Measurements from ENCODE around the gene EML4. TPM values are rescaled to one million over a fixed set of nuclear protein-coding genes. Genes with fewer than 3 reads are reported as not detected.

EML4 gene
- total and polyA plus RNA-seq, 10 of the 15 experiments (the other 5 are each of a cell fraction or from before 2014, with no cell fraction given) = 23.1 to 91.3 (median 77.4) TPM

DNA sequence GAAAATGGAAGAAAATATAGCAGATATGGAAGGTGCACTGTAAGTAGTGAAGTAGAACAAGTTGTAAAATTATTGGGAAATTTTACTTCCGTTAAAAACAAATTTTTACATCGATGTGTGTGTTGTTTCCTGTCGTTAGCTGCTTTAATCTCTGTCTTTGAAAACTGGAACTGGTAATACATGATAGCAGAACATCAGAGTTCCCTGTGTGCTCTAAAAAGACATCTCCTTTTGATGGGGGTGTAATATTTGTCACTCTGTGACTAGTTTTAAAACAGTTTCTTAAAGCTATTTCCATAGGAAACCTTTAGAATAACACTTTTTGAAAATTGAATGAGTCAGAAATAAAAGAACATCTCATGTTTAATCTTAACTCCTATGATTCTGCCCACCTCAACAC is 148.3 kb downstream of the EML4 start:
- TF ChIP-seq MYC (IDR thresholded peaks at IDR 0.05; ENCODE audit: insufficient read depth, insufficient read length, insufficient replicate concordance, low read length, severe bottlenecking) = no peak
- no peak for TF ChIP-seq ZSCAN29 (IDR thresholded peaks at IDR 0.05)
- Histone ChIP-seq H3K4me1 (ENCODE audit: control insufficient read depth, insufficient read depth, low read length) (no peaks in the 10 kb centered on the region), H3K36me3 (ENCODE audit: control insufficient read depth in 2 of 2, insufficient read depth in 2 of 2, low read length in 1 of 2) (peaks cover 0 to 6% of the 10 kb centered on the region in 2 experiments; a peak in 1 of 4 replicates), H3K9ac (ENCODE audit: control insufficient read depth, insufficient read depth, low read length) (no peak overlapping the region), H3K27ac (ENCODE audit: control insufficient read depth, insufficient read depth) (no peak overlapping the region), H3K4me2 (ENCODE audit: control insufficient read depth, insufficient read depth) (no peak overlapping the region), H3K9me3 (replicated peaks; ENCODE audit: control insufficient read depth, insufficient read depth, low read length) (no peaks in the 10 kb centered on the region), H4K20me1 (ENCODE audit: control insufficient read depth, insufficient read depth) (no peaks in the 10 kb centered on the region), H3K79me2 (ENCODE audit: control insufficient read depth, insufficient read depth, low read length) (no peaks in the 10 kb centered on the region), H3K27me3 (replicated peaks in 1 of 2; ENCODE audit: control insufficient read depth in 2 of 2, insufficient read depth in 2 of 2, low read length in 1 of 2) (no peaks in the 10 kb centered on the region), H2AFZ (ENCODE audit: control insufficient read depth, low read depth, low read length) (no peak overlapping the region), H3K4me3 (no peak overlapping the region)
- WGBS (ENCODE audit: insufficient coverage, insufficient replicate concordance, low lambda C conversion rate, missing lambda C conversion rate) = 100% methylated on average over 3 of the region's 3 CpGs
- in situ Hi-C loops (cut with MboI) = no loop called here
- intact Hi-C loops (cut with micrococcal nuclease; ENCODE audit: unreplicated experiment) = no loop called here
- no peak for FAIRE-seq
- ChIA-PET RAD21 (ENCODE audit: unreplicated experiment) (no interaction called here), POLR2A (no interaction called here), SMC1A (ENCODE audit: uncharacterized antibody, unreplicated experiment) (no interaction called here), CTCF (interaction anchor here (1.2 to 2.0 kb wide), 2 partner anchors 11 to 19 kb away, joined by 3 to 7 read pairs; no protein-coding TSS in a partner anchor)
- no peak for DNase-seq (ENCODE audit: low read depth, low spot score)
- ATAC-seq = no peak
- BruUV-seq (replicated peaks) = no TSS peak

GRCh38 chr2:42317945-42318344 is 148.8 kb downstream of the EML4 start:
- intact Hi-C loops (cut with micrococcal nuclease; ENCODE audit: unreplicated experiment) = no loop called here
- in situ Hi-C loops (cut with MboI) = no loop called here
- no peak overlapping the region for H3K4me2 ChIP-seq (ENCODE audit: control insufficient read depth, insufficient read depth)
- DNase-seq (ENCODE audit: low read depth, low spot score) (no peak), FAIRE-seq (no peak), ATAC-seq (no peak)
- ChIA-PET CTCF (no interaction called here), RAD21 (ENCODE audit: unreplicated experiment) (no interaction called here), SMC1A (ENCODE audit: uncharacterized antibody, unreplicated experiment) (no interaction called here), POLR2A (no interaction called here)
- no peaks in the 10 kb centered on the region for H3K79me2 ChIP-seq (ENCODE audit: control insufficient read depth, insufficient read depth, low read length)
- H3K4me1 ChIP-seq (ENCODE audit: control insufficient read depth, insufficient read depth, low read length) = no peaks in the 10 kb centered on the region
- no peak overlapping the region for H3K4me3 ChIP-seq
- peaks cover 0 to 6% of the 10 kb centered on the region in 2 experiments; a peak in 1 of 4 replicates for H3K36me3 ChIP-seq (ENCODE audit: control insufficient read depth in 2 of 2, insufficient read depth in 2 of 2, low read length in 1 of 2)
- BruUV-seq (replicated peaks) = no TSS peak
- no peaks in the 10 kb centered on the region for H3K9me3 ChIP-seq (replicated peaks; ENCODE audit: control insufficient read depth, insufficient read depth, low read length)
- H4K20me1 ChIP-seq (ENCODE audit: control insufficient read depth, insufficient read depth) = no peaks in the 10 kb centered on the region
- no peak overlapping the region for H3K9ac ChIP-seq (ENCODE audit: control insufficient read depth, insufficient read depth, low read length)
- H2AFZ ChIP-seq (ENCODE audit: control insufficient read depth, low read depth, low read length) = no peak overlapping the region
- H3K27me3 ChIP-seq (replicated peaks in 1 of 2; ENCODE audit: control insufficient read depth in 2 of 2, insufficient read depth in 2 of 2, low read length in 1 of 2) = no peaks in the 10 kb centered on the region
- no peak overlapping the region for H3K27ac ChIP-seq (ENCODE audit: control insufficient read depth, insufficient read depth)
- TF ChIP-seq PML (IDR thresholded peaks at IDR 0.05; ENCODE audit: low read length) (no peak), KDM1A (IDR thresholded peaks at IDR 0.05; ENCODE audit: borderline replicate concordance) (no peak), PBX3 (IDR thresholded peaks at IDR 0.05; ENCODE audit: insufficient replicate concordance, low read depth, low read length) (no peak), RCOR1 (conservative IDR thresholded peaks at IDR 0.05; ENCODE audit: low read depth, low read length) (no peak), REST (IDR thresholded peaks at IDR 0.05; ENCODE audit: low read depth, low read length) (no peak), ZNF592 (IDR thresholded peaks at IDR 0.05) (no peak), CREM (IDR thresholded peaks at IDR 0.05; ENCODE audit: low read depth) (no peak)
